GM10266 (cell line): Measurements from ENCODE around the gene EEF2K.

Source experiments
- DNase-seq: peaks from one replicate; pipeline ENCODE4 v3.0.0; 2012; ENCODE audit errors: extremely low spot score
- CTCF ChIP-seq: IDR thresholded peaks from 2 replicates; pipeline ENCODE4 v1.5.1; 2012; ENCODE audit warnings: mild to moderate bottlenecking, low read depth; ENCODE audit not compliant: control insufficient read depth, insufficient read depth; ENCODE audit errors: missing control alignments

EEF2K gene

GRCh38 chr16:22322741-22323140 is 116.7 kb downstream of the EEF2K start:
- no peak for TF ChIP-seq CTCF
- DNase-seq, result no peak

- no peak for DNase-seq
- TF ChIP-seq CTCF, result no peak
Measured at GRCh38 chr16:22323173-22323958, 117.3 kb downstream of the EEF2K start.

- DNase-seq, result no peak
- no peak for TF ChIP-seq CTCF
Measured at GRCh38 chr16:22323959-22324786, 118.1 kb downstream of the EEF2K start.

- no peak for DNase-seq
- no peak for TF ChIP-seq CTCF
Measured at GRCh38 chr16:22324787-22325597, 118.9 kb downstream of the EEF2K start.

GRCh38 chr16:22325598-22326368 is 119.7 kb downstream of the EEF2K start:
- no peak for TF ChIP-seq CTCF
- no peak for DNase-seq

- DNase-seq, result no peak
- TF ChIP-seq CTCF, result no peak
Measured at GRCh38 chr16:22326369-22326652, 120.2 kb downstream of the EEF2K start.
